IPS-20b (cell line): ENCODE measurements around the gene NUB1.

Source experiments
- H3K27ac ChIP-seq: one replicate; pipeline ENCODE4 v1.5.1; 2013; ENCODE audit warnings: low read length
- H3K27me3 ChIP-seq: 2 replicates; pipeline ENCODE4 v1.6.1; 2013; ENCODE audit warnings: mild to moderate bottlenecking, low read length, inconsistent platforms; ENCODE audit not compliant: insufficient read depth
- H3K36me3 ChIP-seq: 2 replicates; pipeline ENCODE4 v1.6.1; 2013; ENCODE audit warnings: low read depth, mild to moderate bottlenecking, inconsistent platforms, low read length, moderate library complexity; ENCODE audit not compliant: insufficient read depth
- H3K4me1 ChIP-seq: 2 replicates; pipeline ENCODE4 v1.6.1; 2013; ENCODE audit warnings: mild to moderate bottlenecking, control low read depth, inconsistent platforms, low read length, moderate library complexity; ENCODE audit not compliant: insufficient read depth
- H3K4me3 ChIP-seq: 2 replicates; pipeline ENCODE4 v1.5.1; 2013; ENCODE audit warnings: mild to moderate bottlenecking, low read length, inconsistent platforms
- H3K9ac ChIP-seq: 2 replicates; pipeline ENCODE4 v1.6.1; 2013; ENCODE audit warnings: low read depth, mild to moderate bottlenecking, inconsistent platforms, low read length, moderate library complexity
- H3K9me3 ChIP-seq: 2 replicates; pipeline ENCODE4 v1.6.1; 2013; ENCODE audit warnings: mild to moderate bottlenecking, low read depth, low read length, inconsistent platforms; ENCODE audit not compliant: insufficient read depth

NUB1 gene

GRCh38 chr7:151348970-151349369, 7.4 kb downstream of the NUB1 start:
- Histone ChIP-seq H3K36me3 (peaks cover 64% of the 10 kb centered on the region), H3K27me3 (no peaks in the 10 kb centered on the region), H3K9ac (no peak overlapping the region), H3K27ac (no peak overlapping the region), H3K9me3 (no peaks in the 10 kb centered on the region), H3K4me3 (no peak overlapping the region), H3K4me1 (no peaks in the 10 kb centered on the region)

- no peaks in the 10 kb centered on the region for H3K4me1 ChIP-seq
- H3K9ac ChIP-seq, result no peak overlapping the region
- peaks cover 66% of the 10 kb centered on the region for H3K36me3 ChIP-seq
- H3K4me3 ChIP-seq, result no peak overlapping the region
- no peaks in the 10 kb centered on the region for H3K9me3 ChIP-seq
- H3K27ac ChIP-seq, result no peak overlapping the region
- no peaks in the 10 kb centered on the region for H3K27me3 ChIP-seq
Measured at GRCh38 chr7:151349507-151349853, 7.9 kb downstream of the NUB1 start.

- Histone ChIP-seq H3K4me3 (no peak overlapping the region), H3K27ac (no peak overlapping the region), H3K9me3 (no peaks in the 10 kb centered on the region), H3K9ac (no peak overlapping the region), H3K27me3 (no peaks in the 10 kb centered on the region), H3K36me3 (peaks cover 72% of the 10 kb centered on the region), H3K4me1 (no peaks in the 10 kb centered on the region)
Measured at GRCh38 chr7:151351027-151351426, 9.4 kb downstream of the NUB1 start.

- H3K27ac ChIP-seq, result no peak overlapping the region
Measured at GRCh38 chr7:151351967-151352366, 10.4 kb downstream of the NUB1 start.

GRCh38 chr7:151352512-151352911, 10.9 kb downstream of the NUB1 start:
- peaks cover 75% of the 10 kb centered on the region for H3K36me3 ChIP-seq
- no peaks in the 10 kb centered on the region for H3K4me1 ChIP-seq
- no peak overlapping the region for H3K27ac ChIP-seq
- no peak overlapping the region for H3K4me3 ChIP-seq
- H3K9me3 ChIP-seq, result no peaks in the 10 kb centered on the region
- no peak overlapping the region for H3K9ac ChIP-seq
- H3K27me3 ChIP-seq, result no peaks in the 10 kb centered on the region

More at GRCh38 chr7:151351967-151352366, 10.4 kb downstream of the NUB1 start:
- Histone ChIP-seq H3K4me1 (no peaks in the 10 kb centered on the region), H3K36me3 (peaks cover 73% of the 10 kb centered on the region), H3K9ac (no peak overlapping the region), H3K9me3 (no peaks in the 10 kb centered on the region), H3K27me3 (no peaks in the 10 kb centered on the region), H3K4me3 (no peak overlapping the region)

GRCh38 chr7:151361193-151361959, 19.8 kb downstream of the NUB1 start:
- peaks cover 43% of the 10 kb centered on the region for H3K36me3 ChIP-seq
- H3K9me3 ChIP-seq, result no peaks in the 10 kb centered on the region

GRCh38 chr7:151363182-151363581, 21.6 kb downstream of the NUB1 start:
- Histone ChIP-seq H3K9ac (no peak overlapping the region), H3K27ac (no peak overlapping the region), H3K36me3 (peaks cover 30% of the 10 kb centered on the region), H3K27me3 (no peaks in the 10 kb centered on the region), H3K4me3 (no peak overlapping the region), H3K4me1 (no peaks in the 10 kb centered on the region; the same call in 1 of the 2 replicates), H3K9me3 (no peaks in the 10 kb centered on the region)

More at GRCh38 chr7:151361193-151361959, 19.8 kb downstream of the NUB1 start:
- Histone ChIP-seq H3K27me3 (no peaks in the 10 kb centered on the region), H3K27ac (no peak overlapping the region), H3K4me1 (no peaks in the 10 kb centered on the region), H3K4me3 (no peak overlapping the region), H3K9ac (no peak overlapping the region)

- H3K9ac ChIP-seq, result peak overlapping the region; percentile 25; the same call in 1 of the 2 replicates
- H3K4me3 ChIP-seq, result no peak overlapping the region
- H3K9me3 ChIP-seq, result no peaks in the 10 kb centered on the region
- no peaks in the 10 kb centered on the region; the same call in 1 of the 2 replicates for H3K4me1 ChIP-seq
- H3K36me3 ChIP-seq, result peaks cover 20% of the 10 kb centered on the region
- no peak overlapping the region for H3K27ac ChIP-seq
- no peaks in the 10 kb centered on the region for H3K27me3 ChIP-seq
Measured at GRCh38 chr7:151366166-151366879, 24.7 kb downstream of the NUB1 start.

- H3K4me1 ChIP-seq, result no peaks in the 10 kb centered on the region; the same call in 1 of the 2 replicates
- H3K9ac ChIP-seq, result peak overlapping the region; percentile 25; the same call in 1 of the 2 replicates
- H3K27me3 ChIP-seq, result no peaks in the 10 kb centered on the region
- H3K4me3 ChIP-seq, result no peak overlapping the region
- H3K36me3 ChIP-seq, result peaks cover 15% of the 10 kb centered on the region
- H3K27ac ChIP-seq, result no peak overlapping the region
- H3K9me3 ChIP-seq, result no peaks in the 10 kb centered on the region
Measured at GRCh38 chr7:151366880-151367222, 25.2 kb downstream of the NUB1 start.

GRCh38 chr7:151367284-151367683, 25.7 kb downstream of the NUB1 start:
- Histone ChIP-seq H3K36me3 (peaks cover 10% of the 10 kb centered on the region; the same call in 1 of the 2 replicates), H3K9ac (no peak overlapping the region), H3K27me3 (no peaks in the 10 kb centered on the region), H3K9me3 (no peaks in the 10 kb centered on the region), H3K4me1 (peaks cover 3% of the 10 kb centered on the region), H3K27ac (no peak overlapping the region), H3K4me3 (no peak overlapping the region)

- Histone ChIP-seq H3K9me3 (no peaks in the 10 kb centered on the region), H3K27me3 (no peaks in the 10 kb centered on the region), H3K9ac (no peak overlapping the region), H3K4me1 (peaks cover 11% of the 10 kb centered on the region), H3K27ac (no peak overlapping the region), H3K36me3 (peaks cover 7% of the 10 kb centered on the region; the same call in 1 of the 2 replicates), H3K4me3 (no peak overlapping the region)
Measured at GRCh38 chr7:151368136-151368571, 26.5 kb downstream of the NUB1 start.

GRCh38 chr7:151371266-151371665, 29.7 kb downstream of the NUB1 start:
- no peak overlapping the region for H3K9ac ChIP-seq
- H3K27ac ChIP-seq, result no peak overlapping the region

More at GRCh38 chr7:151371266-151371665, 29.7 kb downstream of the NUB1 start:
- Histone ChIP-seq H3K36me3 (peaks cover 24% of the 10 kb centered on the region), H3K9me3 (no peaks in the 10 kb centered on the region), H3K27me3 (no peaks in the 10 kb centered on the region), H3K4me3 (no peak overlapping the region), H3K4me1 (peaks cover 12% of the 10 kb centered on the region)
